AG09309 (cell line): ENCODE measurements around the gene ZC3H12C.

ENCODE experiments used
- DNase-seq: peaks from one replicate; pipeline ENCODE4 v3.0.0-alpha.2; 2010; ENCODE audit warnings: low read depth
- H3K4me3 ChIP-seq: 2 replicates; pipeline ENCODE4 v1.5.1; 2011; ENCODE audit warnings: mild to moderate bottlenecking, low read depth, low read length, moderate library complexity; ENCODE audit not compliant: control insufficient read depth
- TF ChIP-seq, protein P1 (sequence below): IDR thresholded peaks from 2 replicates; pipeline ENCODE4 v1.5.1; 2011; ENCODE audit warnings: mild to moderate bottlenecking, low read depth, low read length, inconsistent platforms; ENCODE audit not compliant: insufficient read depth, control insufficient read depth; ENCODE audit errors: missing control alignments

The ZC3H12C gene

DNA sequence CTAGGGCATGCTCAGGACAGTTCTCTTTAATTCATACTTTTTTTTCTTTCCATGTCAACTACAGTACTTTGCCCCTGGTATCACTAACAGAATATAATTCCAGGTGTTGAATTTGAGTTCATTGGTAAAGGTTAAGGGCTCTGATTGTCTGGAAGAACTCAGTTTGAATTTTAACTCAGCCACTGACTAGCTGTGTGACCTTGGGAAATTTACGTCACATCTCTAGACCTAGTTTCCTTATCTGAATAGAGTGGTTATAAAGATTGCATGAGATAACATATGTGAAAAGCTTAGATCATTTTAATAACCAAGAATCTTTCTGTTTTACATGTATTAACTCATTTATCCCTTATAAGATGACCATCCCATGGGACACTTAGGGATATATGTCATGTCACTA lies 15.8 kb upstream of the ZC3H12C start:
- H3K4me3 ChIP-seq = no peak overlapping the region
- DNase-seq = no peak
- TF ChIP-seq, protein P1, sequence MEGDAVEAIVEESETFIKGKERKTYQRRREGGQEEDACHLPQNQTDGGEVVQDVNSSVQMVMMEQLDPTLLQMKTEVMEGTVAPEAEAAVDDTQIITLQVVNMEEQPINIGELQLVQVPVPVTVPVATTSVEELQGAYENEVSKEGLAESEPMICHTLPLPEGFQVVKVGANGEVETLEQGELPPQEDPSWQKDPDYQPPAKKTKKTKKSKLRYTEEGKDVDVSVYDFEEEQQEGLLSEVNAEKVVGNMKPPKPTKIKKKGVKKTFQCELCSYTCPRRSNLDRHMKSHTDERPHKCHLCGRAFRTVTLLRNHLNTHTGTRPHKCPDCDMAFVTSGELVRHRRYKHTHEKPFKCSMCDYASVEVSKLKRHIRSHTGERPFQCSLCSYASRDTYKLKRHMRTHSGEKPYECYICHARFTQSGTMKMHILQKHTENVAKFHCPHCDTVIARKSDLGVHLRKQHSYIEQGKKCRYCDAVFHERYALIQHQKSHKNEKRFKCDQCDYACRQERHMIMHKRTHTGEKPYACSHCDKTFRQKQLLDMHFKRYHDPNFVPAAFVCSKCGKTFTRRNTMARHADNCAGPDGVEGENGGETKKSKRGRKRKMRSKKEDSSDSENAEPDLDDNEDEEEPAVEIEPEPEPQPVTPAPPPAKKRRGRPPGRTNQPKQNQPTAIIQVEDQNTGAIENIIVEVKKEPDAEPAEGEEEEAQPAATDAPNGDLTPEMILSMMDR = no peak

DNA sequence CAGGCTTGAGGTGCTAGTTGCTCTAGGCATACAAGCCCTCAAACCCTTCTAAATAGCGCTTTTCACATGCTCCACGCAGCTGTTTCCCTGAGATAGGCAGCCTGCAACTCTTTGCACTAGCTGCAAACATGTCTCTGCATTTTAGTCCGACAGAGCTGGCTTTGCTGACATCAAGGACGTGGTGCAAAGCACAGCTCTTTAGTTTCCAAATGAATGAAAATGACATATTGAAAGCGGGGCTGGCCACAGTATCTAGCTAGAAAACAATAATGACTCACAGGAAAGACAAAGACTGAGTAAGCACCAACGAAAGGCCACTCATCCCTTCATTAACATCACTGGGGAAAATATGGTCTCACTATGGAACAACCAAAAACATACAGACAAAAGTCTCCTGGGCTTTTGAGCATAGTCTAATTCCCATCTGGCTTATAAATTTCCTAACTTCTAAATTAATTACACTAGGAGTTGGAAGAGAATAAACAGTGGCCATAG lies 15.3 kb upstream of the ZC3H12C start:
- no peak for DNase-seq
- TF ChIP-seq, protein P1 = no peak
- H3K4me3 ChIP-seq = no peak overlapping the region

DNA sequence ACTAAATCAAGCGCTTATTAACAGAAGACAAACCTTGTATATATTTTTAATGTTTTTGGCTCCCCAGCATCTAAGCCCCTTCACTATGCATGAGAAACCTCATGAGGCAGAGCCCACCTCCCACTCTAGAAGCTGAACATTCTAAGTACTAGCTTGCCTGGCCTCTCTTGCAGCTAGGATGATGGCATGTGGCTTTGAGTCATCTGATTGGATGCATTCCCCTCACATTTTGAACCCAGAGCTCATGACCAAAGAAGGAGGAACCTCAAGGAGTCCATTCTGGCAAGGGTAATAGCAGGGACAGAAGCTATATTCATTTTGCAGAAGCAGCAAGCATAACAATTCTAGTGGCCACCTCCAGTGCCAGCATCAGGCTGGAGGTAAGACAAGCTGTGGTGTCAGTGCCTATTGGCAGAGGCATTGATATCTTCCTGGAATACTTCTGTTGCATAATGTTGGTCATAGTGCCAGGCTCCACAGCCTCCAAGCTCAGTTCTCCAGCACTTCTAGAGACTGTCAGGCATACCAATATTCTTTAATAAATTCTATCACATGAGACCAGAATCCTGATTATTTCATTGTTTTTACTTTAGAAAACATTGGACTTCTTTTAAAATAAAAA lies 14.2 kb upstream of the ZC3H12C start:
- TF ChIP-seq, protein P1 = no peak
- H3K4me3 ChIP-seq = no peak overlapping the region
- DNase-seq = no peak

DNA sequence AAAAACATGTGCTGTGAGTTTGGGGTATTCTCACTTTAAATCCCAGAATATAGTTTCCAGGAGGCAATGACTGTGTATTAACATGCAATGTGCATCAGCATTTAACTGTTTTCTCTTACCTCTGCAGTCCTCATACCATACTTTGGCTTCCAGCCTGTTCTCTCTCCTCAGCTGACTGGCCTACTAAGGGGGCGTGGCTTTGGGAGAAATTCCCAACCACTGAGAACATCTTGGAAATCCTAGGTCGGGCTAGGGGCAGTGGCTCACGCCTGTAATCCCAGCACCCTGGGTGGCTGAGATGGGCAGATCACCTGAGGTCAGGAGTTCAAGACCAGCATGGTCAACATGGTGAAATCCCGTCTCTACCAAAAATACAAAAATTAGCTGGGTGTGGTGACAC lies 13.5 kb upstream of the ZC3H12C start:
- TF ChIP-seq, protein P1 = no peak
- DNase-seq = no peak
- H3K4me3 ChIP-seq = no peak overlapping the region

DNA sequence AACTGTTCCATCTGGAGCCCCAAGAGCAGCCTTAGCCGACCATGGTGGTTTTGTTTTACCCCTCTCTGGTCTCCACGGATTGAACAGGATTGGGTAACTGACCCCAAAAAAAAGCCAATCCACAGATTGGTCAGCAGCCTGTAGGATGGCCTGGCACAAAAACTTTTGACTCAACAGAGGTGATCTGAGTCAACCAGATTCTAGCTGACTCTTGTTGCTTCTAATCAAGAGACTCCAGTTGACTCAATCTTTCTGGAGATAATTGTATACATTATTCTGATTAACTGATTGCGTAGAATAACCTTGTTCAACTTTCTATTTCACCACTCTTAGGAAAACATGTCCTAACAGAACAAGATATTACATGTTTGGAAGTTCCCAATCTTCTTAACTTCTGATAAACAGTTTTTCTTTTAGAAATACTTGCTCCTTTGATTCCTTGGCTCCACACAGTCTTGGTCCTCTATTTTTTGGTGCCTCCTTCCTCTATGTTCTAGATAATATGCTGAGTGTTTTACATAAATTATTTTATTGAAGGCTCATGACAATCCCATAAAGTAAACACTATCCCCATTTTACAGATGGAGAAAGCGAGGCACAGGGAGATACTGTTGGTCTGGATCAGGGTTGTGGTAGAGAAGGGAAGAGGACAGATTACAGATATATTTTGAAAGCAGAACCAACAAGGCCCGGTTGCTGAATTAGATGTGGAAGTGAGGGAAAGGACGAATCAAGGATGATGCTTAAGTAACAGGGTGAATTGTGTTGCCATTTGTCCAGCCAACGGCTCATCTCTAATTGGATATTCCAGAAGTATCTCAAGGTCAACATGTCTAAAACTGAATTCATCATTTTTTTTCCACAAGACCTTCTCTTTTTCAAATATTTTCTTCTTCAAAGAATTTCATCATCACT lies 11.5 kb upstream of the ZC3H12C start:
- no peak for DNase-seq
- TF ChIP-seq, protein P1 = no peak

DNA sequence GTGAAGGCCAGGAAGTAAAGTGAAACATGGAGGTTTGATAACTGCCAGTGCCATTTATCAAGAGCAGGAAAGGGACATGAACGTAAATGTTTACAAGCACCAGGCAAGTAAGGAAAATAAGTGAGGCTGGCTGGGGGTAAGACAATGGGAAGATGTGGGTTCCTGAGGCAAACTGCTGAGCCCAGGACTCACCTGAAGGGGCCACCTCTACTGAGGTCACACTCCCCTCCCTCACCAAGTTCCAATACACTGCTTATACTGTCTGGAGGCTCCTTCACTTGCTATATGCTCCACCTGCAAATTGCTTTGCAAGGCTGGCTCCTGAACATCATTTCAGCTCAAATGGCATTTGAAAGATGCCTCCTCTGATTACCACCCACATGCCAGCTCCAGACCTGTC lies 10.3 kb upstream of the ZC3H12C start:
- no peak for DNase-seq
- TF ChIP-seq, protein P1 = no peak
- H3K4me3 ChIP-seq = no peak overlapping the region

More for the DNA sequence above, 11.5 kb upstream of the ZC3H12C start:
- no peak overlapping the region for H3K4me3 ChIP-seq
